ENCODE data around the gene ATP8A2.

GRCh38 chr13:25819856-25820530 is 448.2 kb downstream of the ATP8A2 start:
- no peak for TF ChIP-seq CTCF (conservative IDR thresholded peaks at IDR 0.05; ENCODE audit: low read depth, low read length)
- TF ChIP-seq USF2 (IDR thresholded peaks at IDR 0.05; ENCODE audit: low read depth, low read length): no peak
- TF ChIP-seq POLR2A (IDR thresholded peaks at IDR 0.05; ENCODE audit: low read depth, low read length): no peak
- no peak for TF ChIP-seq MXI1 (IDR thresholded peaks at IDR 0.05; ENCODE audit: borderline replicate concordance, low read depth, low read length)
- TF ChIP-seq CEBPB (IDR thresholded peaks at IDR 0.05; ENCODE audit: low read depth, low read length): no peak
- no peak for TF ChIP-seq MAFK (IDR thresholded peaks at IDR 0.05; ENCODE audit: low read depth, low read length)
- no peak for TF ChIP-seq SMC3 (IDR thresholded peaks at IDR 0.05; ENCODE audit: low read depth, low read length)
- TF ChIP-seq RAD21 (IDR thresholded peaks at IDR 0.05; ENCODE audit: low read length): no peak
- TF ChIP-seq CHD1 (IDR thresholded peaks at IDR 0.05; ENCODE audit: low read depth, low read length): no peak
- TF ChIP-seq FOS (IDR thresholded peaks at IDR 0.05; ENCODE audit: low read depth, low read length): no peak
- no peak for TF ChIP-seq RFX5 (IDR thresholded peaks at IDR 0.05; ENCODE audit: low read depth, low read length)
- no peak for TF ChIP-seq ELK1 (IDR thresholded peaks at IDR 0.05; ENCODE audit: borderline replicate concordance, low read depth, low read length)
- TF ChIP-seq BHLHE40 (IDR thresholded peaks at IDR 0.05; ENCODE audit: low read depth, low read length): no peak
